Kidney (tissue), 14 donors: Measurements from ENCODE around the gene ESRRG. TPM values are rescaled to one million over a fixed set of nuclear protein-coding genes. Genes with fewer than 3 reads are reported as not detected.

ENCODE experiments used
- DNase-seq, 5 donors: peaks; one replicate each; pipeline ENCODE4 v3.0.0-alpha.2; 2013 to 2020
- FAIRE-seq: peaks from 2 replicates; lab custom pipeline; 2012; peaks lifted over from hg19 to GRCh38; lab: Jason Lieb, UNC
- H3K27ac ChIP-seq, 2 donors: one replicate each; pipeline ENCODE4 v1.7.0; 2013; ENCODE audit warnings: low read depth in 2 of 2, low read length in 2 of 2, inconsistent platforms in 1 of 2
- H3K27me3 ChIP-seq: one replicate; pipeline ENCODE4 v1.7.1; 2013; ENCODE audit warnings: low read length, inconsistent platforms; ENCODE audit not compliant: control insufficient read depth, insufficient read depth
- H3K36me3 ChIP-seq, 3 donors: one replicate each; pipeline versions ENCODE4 v1.7.0 to v1.7.1; 2013; ENCODE audit warnings: low read length in 3 of 3, control low read depth in 1 of 3, inconsistent platforms in 1 of 3; ENCODE audit not compliant: insufficient read depth in 3 of 3, control insufficient read depth in 2 of 3
- H3K4me1 ChIP-seq, 3 donors: one replicate each; pipeline versions ENCODE4 v1.7.0 to v1.7.1; 2013; ENCODE audit warnings: low read length in 3 of 3, inconsistent platforms in 1 of 3, low read depth in 1 of 3; ENCODE audit not compliant: control insufficient read depth in 2 of 3, insufficient read depth in 2 of 3
- H3K4me3 ChIP-seq, 3 donors: one replicate each; pipeline versions ENCODE4 v1.7.0 to v1.8.1; 2013; ENCODE audit warnings: low read length in 3 of 3, control low read depth in 1 of 3, inconsistent platforms in 1 of 3
- H3K9ac ChIP-seq, 3 donors: one replicate each; pipeline versions ENCODE4 v1.7.0 to v1.7.1; 2013; ENCODE audit warnings: low read length in 3 of 3, control low read depth in 1 of 3, inconsistent platforms in 1 of 3
- H3K9me3 ChIP-seq, 3 donors: one replicate each; pipeline versions ENCODE4 v1.7.0 to v1.7.1; 2013; ENCODE audit warnings: low read length in 3 of 3, control low read depth in 1 of 3, inconsistent platforms in 1 of 3; ENCODE audit not compliant: control insufficient read depth in 2 of 3, insufficient read depth in 1 of 3
- CTCF ChIP-seq: IDR thresholded peaks from 3 replicates; pipeline ENCODE4 v1.5.1; 2012; ENCODE audit warnings: mild to moderate bottlenecking, moderate library complexity, borderline replicate concordance; ENCODE audit not compliant: insufficient read depth; ENCODE audit errors: extremely low read depth
- intact Hi-C: fragments of 100-400 bp; cut with DNase I; formaldehyde crosslinking; loops from one replicate; pipeline ENCODE4 v1.11.1; 2022
- polyA plus RNA-seq: library from polyadenylated mRNA; stranded (reverse); fragments of 350-450 nt; fragmentation: Illumina TruSeq; extraction: RNeasy Lipid Tissue Mini Kit (QIAGEN cat#74804); gene quantifications from one replicate; pipeline ENCODE4 v1.2.3, GENCODE V29; 2014; ENCODE audit warnings: low read depth, low replicate concordance; ENCODE audit not compliant: insufficient read depth
- total RNA-seq: library from RNA; stranded (reverse); fragmentation: NEBNext Ultra II Directional; extraction: Animal tissue kit (Norgen Biotek cat#: 25700); gene quantifications from one replicate; pipeline ENCODE4 v1.2.1, GENCODE V29; 2021
- donor health status: control.
- donor health status: control.
- donor health status: control.
- donor health status: control.
- donor health status: control.
- donor health status: DM: yes; HTN: yes; CAD: no.
- donor health status: Normal renal cell carcinoma (clear cell type).

Gene ESRRG
- total and polyA plus RNA-seq, 2 donors from 2014 or later: 11.9 to 25.3 TPM

- Histone ChIP-seq H3K27me3 (no peaks in the 10 kb centered on the region), H3K27ac (no peak overlapping the region), H3K36me3 (no peaks in the 10 kb centered on the region), H3K9ac (no peak overlapping the region), H3K4me3 (no peak overlapping the region), H3K9me3 (no peaks in the 10 kb centered on the region), H3K4me1 (no peaks in the 10 kb centered on the region)
- intact Hi-C loops: no loop called here
- DNase-seq: no peak
- no peak for FAIRE-seq
- no peak for TF ChIP-seq CTCF
These were observed 71.3 kb downstream of the ESRRG start for GRCh38 chr1:216651826-216652418.

GRCh38 chr1:216643176-216643575 lies 80.1 kb downstream of the ESRRG start:
- H3K4me1 ChIP-seq: no peaks in the 10 kb centered on the region
- no peak for DNase-seq
- H3K9me3 ChIP-seq: no peaks in the 10 kb centered on the region
- no peaks in the 10 kb centered on the region for H3K36me3 ChIP-seq
- intact Hi-C loops: no loop called here
- no peaks in the 10 kb centered on the region for H3K27me3 ChIP-seq
- FAIRE-seq: no peak
- no peak overlapping the region for H3K4me3 ChIP-seq
- H3K27ac ChIP-seq: no peak overlapping the region
- no peak overlapping the region for H3K9ac ChIP-seq
- TF ChIP-seq CTCF: no peak

- Histone ChIP-seq H3K36me3 (no peaks in the 10 kb centered on the region), H3K4me3 (no peak overlapping the region), H3K9ac (no peak overlapping the region), H3K27me3 (no peaks in the 10 kb centered on the region), H3K9me3 (no peaks in the 10 kb centered on the region), H3K4me1 (no peaks in the 10 kb centered on the region), H3K27ac (no peak overlapping the region)
- intact Hi-C loops: no loop called here
- no peak for DNase-seq
- no peak for FAIRE-seq
- TF ChIP-seq CTCF: no peak
These were observed 81.4 kb downstream of the ESRRG start for GRCh38 chr1:216641669-216642460.
